Measurements from ENCODE around the gene KCNH5.

KCNH5 gene

GRCh38 chr14:63006531-63006930 is 38.7 kb downstream of the KCNH5 start:
- no peak for DNase-seq (ENCODE audit: low spot score)

- no peak for DNase-seq (ENCODE audit: low spot score)
Observed at GRCh38 chr14:62994096-62994495, 51.2 kb downstream of the KCNH5 start.

GRCh38 chr14:62988967-62989366 is 56.3 kb downstream of the KCNH5 start:
- no peak for DNase-seq (ENCODE audit: low spot score)

- no peak for DNase-seq (ENCODE audit: low spot score)
Observed at GRCh38 chr14:62983821-62984220, 61.4 kb downstream of the KCNH5 start.

- DNase-seq (ENCODE audit: low spot score), result no peak
Observed at GRCh38 chr14:62980693-62981092, 64.6 kb downstream of the KCNH5 start.

- DNase-seq (ENCODE audit: low spot score), result no peak
Observed at GRCh38 chr14:62957562-62957961, 87.7 kb downstream of the KCNH5 start.

- DNase-seq (ENCODE audit: low spot score), result no peak
Observed at GRCh38 chr14:62956413-62956812, 88.8 kb downstream of the KCNH5 start.

GRCh38 chr14:62954165-62954564 is 91.1 kb downstream of the KCNH5 start:
- DNase-seq (ENCODE audit: low spot score), result no peak

GRCh38 chr14:62952226-62952625 is 93.0 kb downstream of the KCNH5 start:
- no peak for DNase-seq (ENCODE audit: low spot score)

- DNase-seq (ENCODE audit: low spot score), result no peak
Observed at GRCh38 chr14:62947301-62947700, 98.0 kb downstream of the KCNH5 start.

GRCh38 chr14:62946221-62946620 is 99.0 kb downstream of the KCNH5 start:
- DNase-seq (ENCODE audit: low spot score), result no peak

GRCh38 chr14:62943202-62943601 is 102.1 kb downstream of the KCNH5 start:
- DNase-seq (ENCODE audit: low spot score), result no peak

GRCh38 chr14:62939970-62940369 is 105.3 kb downstream of the KCNH5 start:
- DNase-seq (ENCODE audit: low spot score), result no peak

GRCh38 chr14:62938778-62939177 is 106.5 kb downstream of the KCNH5 start:
- no peak for DNase-seq (ENCODE audit: low spot score)

GRCh38 chr14:62934439-62934838 is 110.8 kb downstream of the KCNH5 start:
- DNase-seq (ENCODE audit: low spot score), result no peak

- no peak for DNase-seq (ENCODE audit: low spot score)
Observed at GRCh38 chr14:62921466-62921865, 123.8 kb downstream of the KCNH5 start.

- no peak for DNase-seq (ENCODE audit: low spot score)
Observed at GRCh38 chr14:62916551-62916950, 128.7 kb downstream of the KCNH5 start.

- DNase-seq (ENCODE audit: low spot score), result no peak
Observed at GRCh38 chr14:62914873-62915272, 130.4 kb downstream of the KCNH5 start.

- DNase-seq (ENCODE audit: low spot score), result no peak
Observed at GRCh38 chr14:62914025-62914424, 131.2 kb downstream of the KCNH5 start.

- no peak for DNase-seq (ENCODE audit: low spot score)
Observed at GRCh38 chr14:62908506-62908905, 136.8 kb downstream of the KCNH5 start.

- DNase-seq (ENCODE audit: low spot score), result no peak
Observed at GRCh38 chr14:62905566-62905965, 139.7 kb downstream of the KCNH5 start.

GRCh38 chr14:62897771-62898170 is 147.5 kb downstream of the KCNH5 start:
- DNase-seq (ENCODE audit: low spot score), result no peak

- DNase-seq (ENCODE audit: low spot score), result no peak
Observed at GRCh38 chr14:62896932-62897456, 148.3 kb downstream of the KCNH5 start.

GRCh38 chr14:62894736-62895135 is 150.5 kb downstream of the KCNH5 start:
- no peak for DNase-seq (ENCODE audit: low spot score)

- no peak for DNase-seq (ENCODE audit: low spot score)
Observed at GRCh38 chr14:62889364-62889763, 155.9 kb downstream of the KCNH5 start.

Measured in hematopoietic multipotent progenitor cell treated with erythropoietin and hydrocortisone succinate and interleukin-3 and kit ligand, for 15 days (in vitro differentiated cells).